HG03064 (cell line): Measurements from ENCODE around the gene NOP9.

ENCODE experiments used
- ATAC-seq: cut with Tn5 transposase; IDR thresholded peaks from one replicate; pipeline ENCODE4 v1.9.1; 2021; ENCODE audit warnings: low read depth; ENCODE audit not compliant: unreplicated experiment

The NOP9 gene

GRCh38 chr14:24262821-24263733 is 36.6 kb upstream of the NOP9 start, which contains the start of gene TGM1:
TSS of gene TGM1 (minus strand) at chr14:24263177. CDS start at chr14:24262352, 825 bp downstream.
- no peak for ATAC-seq

- ATAC-seq, result no peak
Measured at GRCh38 chr14:24263848-24264247, 35.8 kb upstream of the NOP9 start.

- ATAC-seq, result no peak
Measured at GRCh38 chr14:24264298-24264697, 35.4 kb upstream of the NOP9 start.

- no peak for ATAC-seq
Measured at GRCh38 chr14:24266344-24267244, 33.1 kb upstream of the NOP9 start.

- no peak for ATAC-seq
Measured at GRCh38 chr14:24267516-24267915, 32.1 kb upstream of the NOP9 start.

GRCh38 chr14:24268225-24268624 is 31.4 kb upstream of the NOP9 start:
- no peak for ATAC-seq

GRCh38 chr14:24269368-24269767 is 30.3 kb upstream of the NOP9 start:
- no peak for ATAC-seq

- ATAC-seq, result no peak
Measured at GRCh38 chr14:24269910-24270536, 29.6 kb upstream of the NOP9 start.

GRCh38 chr14:24270537-24271133 is 29.0 kb upstream of the NOP9 start:
- no peak for ATAC-seq

GRCh38 chr14:24271134-24271833 is 28.4 kb upstream of the NOP9 start, which contains the start of gene RABGGTA:
TSS of gene RABGGTA (minus strand) at chr14:24271597. CDS start at chr14:24271115, 482 bp downstream.
- ATAC-seq, result peak; percentile 84

GRCh38 chr14:24271834-24272263 is 27.8 kb upstream of the NOP9 start:
- ATAC-seq, result no peak

GRCh38 chr14:24272467-24272866 is 27.2 kb upstream of the NOP9 start:
- ATAC-seq, result no peak

- no peak for ATAC-seq
Measured at GRCh38 chr14:24273422-24273998, 26.1 kb upstream of the NOP9 start.

GRCh38 chr14:24274101-24274543 is 25.5 kb upstream of the NOP9 start:
- ATAC-seq, result peak; percentile 38

GRCh38 chr14:24277071-24277470 is 22.6 kb upstream of the NOP9 start:
- ATAC-seq, result no peak

- no peak for ATAC-seq
Measured at GRCh38 chr14:24277606-24278321, 21.9 kb upstream of the NOP9 start.

GRCh38 chr14:24278424-24278823 is 21.2 kb upstream of the NOP9 start:
- no peak for ATAC-seq
